Neural progenitor cell (in vitro differentiated cells): Measurements from ENCODE around the gene ITCH. TPM values are rescaled to one million over a fixed set of nuclear protein-coding genes. Genes with fewer than 3 reads are reported as not detected.
"Not testable (repeated sequence)": the region's sequence is repeated elsewhere in the genome, so short reads cannot be mapped to it uniquely, and the experiment has no call there.

Experiments used
- DNase-seq: peaks from one replicate; pipeline ENCODE4 v3.0.0-alpha.2; 2016; ENCODE audit warnings: low spot score
- H2AFZ ChIP-seq: fragments of 200-600 bp; sonication (generic); replicated peaks from 2 replicates; pipeline ENCODE4 v1.6.1; 2016; ENCODE audit warnings: antibody characterized with exemption
- H3F3A ChIP-seq: fragments of 200-600 bp; sonication (generic); 2 replicates; pipeline ENCODE4 v1.6.1; 2016; ENCODE audit warnings: antibody characterized with exemption, low read depth
- H3K27ac ChIP-seq: fragments of 200-600 bp; sonication (generic); 2 replicates; pipeline ENCODE4 v1.5.1; 2016; ENCODE audit warnings: mild to moderate bottlenecking
- H3K27me3 ChIP-seq: fragments of 200-600 bp; sonication (generic); 2 replicates; pipeline ENCODE4 v1.6.1; 2016; ENCODE audit warnings: mild to moderate bottlenecking, moderate library complexity
- H3K36me3 ChIP-seq: fragments of 200-600 bp; sonication (generic); 2 replicates; pipeline ENCODE4 v1.5.1; 2016
- H3K4me1 ChIP-seq: fragments of 200-600 bp; sonication (generic); 2 replicates; pipeline ENCODE4 v1.6.1; 2016; ENCODE audit warnings: mixed run types
- H3K4me2 ChIP-seq: fragments of 200-600 bp; sonication (generic); 2 replicates; pipeline ENCODE4 v1.6.1; 2016
- H3K4me3 ChIP-seq: fragments of 200-600 bp; sonication (generic); 2 replicates; pipeline ENCODE4 v1.5.1; 2016
- H3K79me2 ChIP-seq: fragments of 200-600 bp; sonication (generic); 2 replicates; pipeline ENCODE4 v1.6.1; 2016; ENCODE audit warnings: low read depth
- H3K9ac ChIP-seq: fragments of 200-600 bp; sonication (generic); 2 replicates; pipeline ENCODE4 v1.6.1; 2016
- H3K9me3 ChIP-seq: fragments of 200-600 bp; sonication (generic); 2 replicates; pipeline ENCODE4 v1.5.1; 2016; ENCODE audit warnings: low read depth
- H4K20me1 ChIP-seq: fragments of 200-600 bp; sonication (generic); 2 replicates; pipeline ENCODE4 v1.6.1; 2016; ENCODE audit warnings: low read depth
- H3K27ac Mint-ChIP-seq: 3 replicates; pipeline ENCODE4 v1.8.0; 2021; ENCODE audit warnings: mixed read lengths
- H3K27me3 Mint-ChIP-seq: 2 replicates; pipeline ENCODE4 v1.8.0; 2022; ENCODE audit warnings: low read depth, mild to moderate bottlenecking, inconsistent platforms, moderate library complexity, mixed read lengths; ENCODE audit not compliant: insufficient read depth
- H3K36me3 Mint-ChIP-seq: 3 replicates; pipeline ENCODE4 v1.8.0; 2021; ENCODE audit warnings: mixed read lengths
- H3K4me1 Mint-ChIP-seq: 3 replicates; pipeline ENCODE4 v1.8.0; 2021; ENCODE audit warnings: mixed read lengths
- H3K4me3 Mint-ChIP-seq: 3 replicates; pipeline ENCODE4 v1.8.0; 2021; ENCODE audit warnings: mild to moderate bottlenecking, moderate library complexity, mixed read lengths
- H3K9me3 Mint-ChIP-seq: 3 replicates; pipeline ENCODE4 v1.8.0; 2020; ENCODE audit warnings: mixed read lengths
- CTCF ChIP-seq: fragments of 200-600 bp; sonication (generic); IDR thresholded peaks from 2 replicates; pipeline ENCODE4 v1.5.1; 2017; ENCODE audit warnings: antibody characterized with exemption, mild to moderate bottlenecking
- EZH2 ChIP-seq: fragments of 200-600 bp; sonication (generic); IDR thresholded peaks from 2 replicates; pipeline ENCODE4 v1.6.1; 2017; ENCODE audit warnings: antibody characterized with exemption, mild to moderate bottlenecking, moderate library complexity
- EZH2phosphoT487 ChIP-seq: fragments of 200-600 bp; sonication (generic); IDR thresholded peaks from 2 replicates; pipeline ENCODE4 v1.6.1; 2017; ENCODE audit warnings: antibody characterized with exemption
- total RNA-seq: library from RNA; depleted of rRNA; stranded (reverse); fragments of >200 nt; gene quantifications from 2 replicates; pipeline ENCODE4 v1.2.3, GENCODE V29; 2015; ENCODE audit warnings: low replicate concordance

The ITCH gene
- total RNA-seq, 1 donor from 2014 or later = 55.2 TPM

DNA sequence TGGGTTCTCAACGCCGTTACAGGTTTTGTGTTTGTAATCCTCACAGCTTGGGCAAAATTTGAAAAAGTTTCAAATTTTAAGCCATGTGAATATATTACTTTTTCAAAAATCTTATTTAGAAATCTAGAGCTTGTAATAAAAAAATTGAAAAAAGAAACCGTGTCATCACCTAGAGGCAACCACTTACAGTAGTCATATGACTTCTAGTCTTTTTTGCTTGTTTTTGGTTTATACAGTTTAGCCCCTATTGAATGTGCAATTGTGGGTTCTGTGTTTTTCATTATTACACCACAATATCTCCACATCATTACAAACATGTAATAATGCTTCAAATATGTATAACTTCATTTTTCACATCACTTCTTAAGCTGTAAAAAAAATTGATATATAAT, 154.0 kb downstream of the ITCH start:
- peaks cover 31% of the 10 kb centered on the region for H3K4me1 Mint-ChIP-seq
- H3K79me2 ChIP-seq = peaks cover 56% of the 10 kb centered on the region
- peaks cover 2% of the 10 kb centered on the region for H3K9me3 Mint-ChIP-seq
- H3K4me1 ChIP-seq = peaks cover 3% of the 10 kb centered on the region
- TF ChIP-seq EZH2phosphoT487 (no peak), EZH2 (no peak), CTCF (no peak)
- H3K36me3 ChIP-seq = no peaks in the 10 kb centered on the region
- peaks cover 44% of the 10 kb centered on the region for H4K20me1 ChIP-seq
- H3K4me2 ChIP-seq = peak overlapping the region; percentile 82
- peaks cover 26% of the 10 kb centered on the region for H3F3A ChIP-seq
- peak overlapping the region; percentile 81 for H3K27ac Mint-ChIP-seq
- peak overlapping the region; percentile 79 for H3K4me3 ChIP-seq
- H2AFZ ChIP-seq = no peak overlapping the region
- no peak for DNase-seq
- H3K27ac ChIP-seq = no peak overlapping the region
- no peaks in the 10 kb centered on the region for H3K9me3 ChIP-seq
- H3K4me3 Mint-ChIP-seq = peak overlapping the region; percentile 99
- no peaks in the 10 kb centered on the region for H3K27me3 ChIP-seq
- H3K27me3 Mint-ChIP-seq = peaks cover 3% of the 10 kb centered on the region
- peaks cover 14% of the 10 kb centered on the region for H3K36me3 Mint-ChIP-seq
- peak overlapping the region; percentile 84 for H3K9ac ChIP-seq

- Histone ChIP-seq H3K79me2 (peaks cover 73% of the 10 kb centered on the region), H4K20me1 (peaks cover 61% of the 10 kb centered on the region), H3F3A (peaks cover 31% of the 10 kb centered on the region)
- H3K27ac Mint-ChIP-seq, H3K9me3 ChIP-seq, H3K4me3 Mint-ChIP-seq, H3K4me3 ChIP-seq, H3K36me3 ChIP-seq, H3K27me3 ChIP-seq, DNase-seq, H3K4me2 ChIP-seq, H3K9me3 Mint-ChIP-seq, H3K4me1 ChIP-seq, H3K9ac ChIP-seq, H2AFZ ChIP-seq, H3K27me3 Mint-ChIP-seq, H3K27ac ChIP-seq: not testable (repeated sequence)
- Mint-ChIP-seq H3K4me1 (peaks cover 31% of the 10 kb centered on the region), H3K36me3 (peaks cover 15% of the 10 kb centered on the region)
These were observed 155.8 kb downstream of the ITCH start for GRCh38 chr20:34518863-34519262.

DNA sequence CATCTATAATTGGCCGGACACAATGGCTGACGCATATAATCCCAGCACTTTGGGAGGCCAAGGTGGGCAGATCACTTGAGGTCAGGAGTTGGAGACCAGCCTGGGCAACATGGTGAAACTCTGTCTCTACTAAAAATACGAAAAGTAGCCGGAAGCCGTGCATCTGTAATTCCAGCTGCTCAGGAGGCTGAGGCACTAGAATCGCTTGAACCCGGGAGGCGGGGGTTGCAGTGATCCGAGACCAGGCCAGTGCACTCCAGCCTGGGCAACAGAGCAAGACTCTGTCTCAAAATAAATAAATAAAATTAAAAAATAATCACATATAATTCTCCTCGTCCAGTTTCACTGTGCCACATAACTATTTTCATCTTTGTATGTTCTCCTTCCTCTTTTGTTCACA, 156.8 kb downstream of the ITCH start:
- H4K20me1 ChIP-seq = peaks cover 71% of the 10 kb centered on the region

DNA sequence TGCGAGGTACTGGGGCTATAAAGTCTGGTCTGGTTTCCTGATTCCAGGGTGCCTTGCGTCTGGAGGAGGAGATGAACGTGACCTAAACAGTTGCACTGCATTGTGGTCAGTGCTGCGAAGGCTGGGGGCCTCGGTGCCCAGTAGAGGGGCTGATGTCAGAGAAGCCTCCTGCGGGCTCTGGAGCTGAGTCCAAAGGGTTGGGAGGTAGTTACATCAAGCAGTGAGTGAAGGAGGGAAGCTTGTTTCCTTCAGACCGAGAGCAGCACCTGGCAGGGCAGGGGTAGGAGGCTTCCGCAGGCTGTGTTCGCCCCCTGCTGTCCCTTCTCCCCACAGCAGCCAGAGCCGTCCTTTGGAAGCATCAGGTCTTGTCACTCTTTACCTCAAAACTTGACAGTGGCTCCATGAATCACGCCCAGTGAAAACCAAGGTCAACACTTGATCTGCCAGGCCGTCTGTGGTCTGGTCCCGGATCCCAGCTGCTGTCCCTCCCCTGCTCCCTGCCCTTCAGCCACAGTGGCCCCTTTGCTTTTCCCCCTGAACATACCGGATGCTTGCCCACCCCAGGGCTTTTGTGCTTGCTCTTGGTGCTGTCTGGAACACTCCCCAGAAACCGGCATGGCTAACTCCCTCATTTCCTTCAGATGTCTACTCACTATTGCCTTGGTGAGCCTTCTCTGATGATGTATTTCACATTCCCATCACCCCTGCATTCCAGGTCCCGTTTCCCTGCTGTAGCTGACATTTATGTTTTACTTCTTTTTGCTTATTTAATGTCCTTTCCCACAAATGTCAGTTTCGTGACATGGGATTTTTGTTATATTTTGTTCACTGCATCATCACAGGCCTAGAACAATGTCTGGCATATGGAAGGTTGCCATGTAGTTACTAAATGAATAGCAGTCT, 160.1 kb downstream of the ITCH start:
- no peaks in the 10 kb centered on the region for H3K9me3 Mint-ChIP-seq
- no peak for TF ChIP-seq EZH2
- peak; percentile 62 for TF ChIP-seq CTCF
- TF ChIP-seq EZH2phosphoT487 = no peak
- Histone ChIP-seq H4K20me1 (peaks cover 63% of the 10 kb centered on the region), H3F3A (peaks cover 5% of the 10 kb centered on the region), H3K4me3 (no peak overlapping the region), H3K9ac (no peak overlapping the region), H3K4me1 (no peaks in the 10 kb centered on the region), H3K79me2 (peaks cover 76% of the 10 kb centered on the region), H3K36me3 (no peaks in the 10 kb centered on the region), H3K4me2 (no peak overlapping the region), H3K27ac (no peak overlapping the region), H2AFZ (no peak overlapping the region), H3K27me3 (no peaks in the 10 kb centered on the region), H3K9me3 (no peaks in the 10 kb centered on the region)
- H3K27me3 Mint-ChIP-seq = no peaks in the 10 kb centered on the region
- H3K4me3 Mint-ChIP-seq = no peak overlapping the region
- DNase-seq = peak; percentile 69
- peaks cover 24% of the 10 kb centered on the region for H3K36me3 Mint-ChIP-seq
- no peak overlapping the region for H3K27ac Mint-ChIP-seq
- H3K4me1 Mint-ChIP-seq = peaks cover 3% of the 10 kb centered on the region

More for the DNA sequence above, 156.8 kb downstream of the ITCH start:
- not testable (repeated sequence) for H2AFZ ChIP-seq, H3K4me3 Mint-ChIP-seq, H3K9me3 ChIP-seq, H3K9me3 Mint-ChIP-seq, H3K9ac ChIP-seq, H3K36me3 ChIP-seq, H3K27me3 Mint-ChIP-seq, H3K4me3 ChIP-seq, H3K4me2 ChIP-seq, DNase-seq, H3K4me1 ChIP-seq, H3K27ac Mint-ChIP-seq, H3K27ac ChIP-seq, H3K27me3 ChIP-seq
- Mint-ChIP-seq H3K36me3 (peaks cover 15% of the 10 kb centered on the region), H3K4me1 (peaks cover 24% of the 10 kb centered on the region)
- Histone ChIP-seq H3F3A (peaks cover 24% of the 10 kb centered on the region), H3K79me2 (peaks cover 83% of the 10 kb centered on the region)
